MM.1S (cell line): ENCODE data around the gene MACROD1.

ENCODE experiments used
- DNase-seq: peaks from one replicate; pipeline ENCODE4 v3.0.0-alpha.2; 2015
- H2AFZ ChIP-seq: fragments of 300-600 bp; sonication (generic); 2 replicates; pipeline ENCODE4 v1.6.0; 2016; ENCODE audit warnings: antibody characterized with exemption, low read length
- H3F3A ChIP-seq: fragments of 300-600 bp; sonication (generic); 2 replicates; pipeline ENCODE4 v1.6.1; 2016; ENCODE audit warnings: mild to moderate bottlenecking, antibody characterized with exemption, low read length, moderate library complexity, mixed read lengths; ENCODE audit not compliant: insufficient read depth
- H3K27ac ChIP-seq: fragments of 300-600 bp; sonication (generic); 2 replicates; pipeline ENCODE4 v1.5.1; 2016; ENCODE audit warnings: mild to moderate bottlenecking, low read length
- H3K27me3 ChIP-seq: fragments of 300-600 bp; sonication (generic); replicated peaks from 2 replicates; pipeline ENCODE4 v1.6.0; 2016; ENCODE audit warnings: low read length; ENCODE audit not compliant: insufficient read depth
- H3K36me3 ChIP-seq: fragments of 300-600 bp; sonication (generic); replicated peaks from 2 replicates; pipeline ENCODE4 v1.6.1; 2016; ENCODE audit warnings: mild to moderate bottlenecking, low read length, mixed read lengths; ENCODE audit not compliant: insufficient read depth
- H3K4me1 ChIP-seq: fragments of 300-600 bp; sonication (generic); 2 replicates; pipeline ENCODE4 v1.6.1; 2016; ENCODE audit warnings: low read length, mixed read lengths
- H3K4me2 ChIP-seq: fragments of 300-600 bp; sonication (generic); 2 replicates; pipeline ENCODE4 v1.6.0; 2016; ENCODE audit warnings: low read depth, low read length
- H3K4me3 ChIP-seq: fragments of 300-600 bp; sonication (generic); 2 replicates; pipeline ENCODE4 v1.5.1; 2016; ENCODE audit warnings: low read length, mixed read lengths
- H3K79me2 ChIP-seq: fragments of 300-600 bp; sonication (generic); 2 replicates; pipeline ENCODE4 v1.6.1; 2016; ENCODE audit warnings: mixed run types, low read length, mixed read lengths
- H3K9ac ChIP-seq: fragments of 300-600 bp; sonication (generic); 2 replicates; pipeline ENCODE4 v1.6.1; 2016; ENCODE audit warnings: low read length, mixed read lengths
- H3K9me2 ChIP-seq: fragments of 300-600 bp; sonication (generic); replicated peaks from 2 replicates; pipeline ENCODE4 v1.6.1; 2016; ENCODE audit warnings: mild to moderate bottlenecking, low read length, mixed read lengths; ENCODE audit not compliant: insufficient read depth
- H3K9me3 ChIP-seq: fragments of 300-600 bp; sonication (generic); replicated peaks from 2 replicates; pipeline ENCODE4 v1.6.1; 2016; ENCODE audit warnings: mild to moderate bottlenecking, low read length, mixed read lengths; ENCODE audit not compliant: insufficient read depth
- H4K20me1 ChIP-seq: fragments of 300-600 bp; sonication (generic); 2 replicates; pipeline ENCODE4 v1.6.1; 2016; ENCODE audit warnings: mild to moderate bottlenecking, low read length, moderate library complexity, mixed read lengths; ENCODE audit not compliant: insufficient read depth
- CTCF ChIP-seq: fragments of 300-600 bp; sonication (generic); IDR thresholded peaks from 2 replicates; pipeline ENCODE4 v1.5.1; 2016; ENCODE audit warnings: antibody characterized with exemption, low read length, mixed read lengths
- EZH2 ChIP-seq: fragments of 300-600 bp; sonication (generic); optimal IDR thresholded peaks from 2 replicates; pipeline ENCODE3; 2017; ENCODE audit warnings: low read depth, mild to moderate bottlenecking, antibody characterized with exemption, low read length, mixed read lengths
- EZH2phosphoT487 ChIP-seq: fragments of 300-600 bp; sonication (generic); IDR thresholded peaks from 2 replicates; pipeline ENCODE4 v1.6.1; 2018; ENCODE audit warnings: antibody characterized with exemption, low read length

MACROD1 gene

GRCh38 chr11:63997801-63998337 is 168.0 kb downstream of the MACROD1 start:
- Histone ChIP-seq H3K4me2 (no peak overlapping the region), H3K9ac (no peak overlapping the region), H3K9me2 (no peaks in the 10 kb centered on the region), H3K27me3 (no peaks in the 10 kb centered on the region), H4K20me1 (no peaks in the 10 kb centered on the region), H3K79me2 (peaks cover 7% of the 10 kb centered on the region; the same call in 1 of the 2 replicates), H2AFZ (no peak overlapping the region), H3K4me1 (no peaks in the 10 kb centered on the region), H3K4me3 (no peak overlapping the region), H3K36me3 (no peaks in the 10 kb centered on the region; the same call in 1 of the 2 replicates), H3K9me3 (no peaks in the 10 kb centered on the region), H3F3A (no peaks in the 10 kb centered on the region), H3K27ac (no peak overlapping the region)
- DNase-seq = no peak
- TF ChIP-seq CTCF (no peak), EZH2 (no peak), EZH2phosphoT487 (no peak)

- Histone ChIP-seq H3K79me2 (peaks cover 8% of the 10 kb centered on the region; the same call in 1 of the 2 replicates), H2AFZ (no peak overlapping the region), H3K4me3 (no peak overlapping the region), H3K4me1 (no peaks in the 10 kb centered on the region), H3K27me3 (no peaks in the 10 kb centered on the region), H3K4me2 (no peak overlapping the region), H3K36me3 (no peaks in the 10 kb centered on the region; the same call in 1 of the 2 replicates), H3K9me2 (no peaks in the 10 kb centered on the region), H3K9me3 (no peaks in the 10 kb centered on the region), H4K20me1 (no peaks in the 10 kb centered on the region), H3K27ac (no peak overlapping the region), H3K9ac (no peak overlapping the region), H3F3A (no peaks in the 10 kb centered on the region)
- no peak for TF ChIP-seq EZH2
- TF ChIP-seq EZH2phosphoT487 = no peak
- TF ChIP-seq CTCF = no peak
- no peak for DNase-seq
Observed at GRCh38 chr11:63997104-63997700, 168.7 kb downstream of the MACROD1 start.

DNA sequence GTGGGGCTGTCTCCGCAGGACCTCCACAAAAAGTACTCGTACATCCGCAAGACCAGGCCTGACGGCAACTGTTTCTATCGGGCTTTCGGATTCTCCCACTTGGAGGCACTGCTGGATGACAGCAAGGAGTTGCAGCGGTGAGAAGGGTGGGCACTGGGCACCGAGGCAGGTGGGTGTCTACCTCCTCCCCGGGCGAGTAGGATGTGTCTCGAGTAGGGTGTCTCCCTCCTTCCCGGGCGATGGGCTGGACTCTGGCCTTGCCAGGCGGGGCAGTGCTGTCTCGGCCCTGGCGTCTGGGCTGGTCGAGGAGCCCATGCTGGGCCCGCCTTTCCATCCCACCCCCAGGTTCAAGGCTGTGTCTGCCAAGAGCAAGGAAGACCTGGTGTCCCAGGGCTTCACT is 169.4 kb downstream of the MACROD1 start:
- Histone ChIP-seq H3F3A (no peaks in the 10 kb centered on the region), H3K36me3 (no peaks in the 10 kb centered on the region; the same call in 1 of the 2 replicates), H3K4me1 (no peaks in the 10 kb centered on the region), H3K9me3 (no peaks in the 10 kb centered on the region), H3K27ac (no peak overlapping the region), H3K79me2 (peaks cover 10% of the 10 kb centered on the region; the same call in 1 of the 2 replicates), H3K4me2 (no peak overlapping the region), H3K9ac (no peak overlapping the region), H3K27me3 (no peaks in the 10 kb centered on the region), H3K4me3 (no peak overlapping the region), H4K20me1 (no peaks in the 10 kb centered on the region), H3K9me2 (no peaks in the 10 kb centered on the region), H2AFZ (no peak overlapping the region)
- TF ChIP-seq CTCF = no peak
- no peak for TF ChIP-seq EZH2phosphoT487
- TF ChIP-seq EZH2 = no peak
- no peak for DNase-seq
